Measurements from ENCODE around the gene TSEN2. TPM values are rescaled to one million over a fixed set of nuclear protein-coding genes. Genes with fewer than 3 reads are reported as not detected.

TSEN2 gene
- total and polyA plus RNA-seq, 9 of the 15 experiments (the other 6 are each of a cell fraction or from before 2014, with no cell fraction given): 38.5 to 76.3 (median 46.6) TPM

GRCh38 chr3:12465151-12465835 is 19.0 kb upstream of the TSEN2 start:
- POLR2A ChIA-PET: interaction anchor here (0.6 to 1.7 kb wide), 3 partner anchors 15 to 1068 kb away, joined by 3 to 7 read pairs (median 3); no protein-coding TSS in a partner anchor
- Histone ChIP-seq H3K27ac (ENCODE audit: extremely low read depth, low read depth, low read length) (no peak overlapping the region), H3K27me3 (ENCODE audit: control insufficient read depth in 2 of 2, insufficient read depth in 2 of 2, low read length in 2 of 2) (peaks cover 65 to 74% of the 10 kb centered on the region in 2 experiments), H3K9me1 (ENCODE audit: control insufficient read depth, insufficient read depth, low read length) (no peaks in the 10 kb centered on the region), H2AFZ (ENCODE audit: low read depth, low read length) (no peak overlapping the region), H3K9me3 (replicated peaks; ENCODE audit: control insufficient read depth, insufficient read depth, low read depth, low read length) (no peaks in the 10 kb centered on the region), H3K4me2 (ENCODE audit: insufficient read depth, low read length) (no peak overlapping the region), H3K4me1 (replicated peaks in 1 of 2; ENCODE audit: control insufficient read depth in 2 of 2, insufficient read depth in 2 of 2, low read length in 2 of 2) (0 out of 5 replicates have a peak, but pooled peaks cover 0 to 3% of the 10 kb centered on the region in 2 experiments), H4K20me1 (replicated peaks; ENCODE audit: control insufficient read depth, insufficient read depth, low read length) (no peaks in the 10 kb centered on the region), H3K79me2 (ENCODE audit: control insufficient read depth, insufficient read depth, low read length) (no peaks in the 10 kb centered on the region), H3K36me3 (ENCODE audit: control insufficient read depth, insufficient read depth, low read length) (no peaks in the 10 kb centered on the region), H3K4me3 (no peak overlapping the region), H3K9ac (ENCODE audit: insufficient read depth in 1 of 2, low read depth in 2 of 2, low read length in 2 of 2) (no peak overlapping the region)
- CTCF ChIA-PET (ENCODE audit: low intra/inter-chr PET ratio): no interaction called here
- DNase-seq (ENCODE audit: extremely low read depth in 1 of 4, low spot score in 3 of 4): no peak
- BruUV-seq (replicated peaks): no TSS peak
- TF ChIP-seq FOXM1 (IDR thresholded peaks at IDR 0.05; ENCODE audit: low read depth) (no peak), FOXM1 (CRISPR knock-in tag; IDR thresholded peaks at IDR 0.05; ENCODE audit: low read depth) (no peak), JUN (IDR thresholded peaks at IDR 0.05; ENCODE audit: borderline replicate concordance, low read depth, low read length) (no peak), JUN (CRISPR knock-in tag; IDR thresholded peaks at IDR 0.05; ENCODE audit: borderline replicate concordance) (no peak), HDAC3 (IDR thresholded peaks at IDR 0.05; ENCODE audit: borderline replicate concordance, partially characterized antibody) (no peak), RERE (CRISPR knock-in tag; IDR thresholded peaks at IDR 0.05; ENCODE audit: borderline replicate concordance) (no peak), KLF13 (tag; IDR thresholded peaks at IDR 0.05; ENCODE audit: borderline replicate concordance, low read depth) (no peak), STAT5A (IDR thresholded peaks at IDR 0.05; ENCODE audit: borderline replicate concordance, low read length) (no peak), SIX5 (IDR thresholded peaks at IDR 0.05; ENCODE audit: borderline replicate concordance in 1 of 2, insufficient read depth in 1 of 2, low read depth in 1 of 2, low read length in 2 of 2) (no peak), POLR3G (IDR thresholded peaks at IDR 0.05; ENCODE audit: extremely low read depth, insufficient read length, insufficient replicate concordance) (no peak)
- intact Hi-C loops (cut with micrococcal nuclease) (no loop called here), in situ Hi-C loops (cut with MboI) (no loop called here)
- ATAC-seq: no peak
- under 1% methylated on average over 17 of the region's 18 CpGs for WGBS (ENCODE audit: insufficient coverage, low coverage, missing lambda C conversion rate)
- FAIRE-seq: no peak

Data from K562 (cell line).